Cortex of kidney (tissue), 1 donor: ENCODE results near the gene MRPL20.
"Not testable (repeated sequence)": the region's sequence is repeated elsewhere in the genome, so short reads cannot be mapped to it uniquely, and the experiment has no call there.

Source experiments
- DNase-seq: peaks from one replicate; lab custom pipeline; 2025; lab: John Stamatoyannopoulos, UW

Gene MRPL20

DNA sequence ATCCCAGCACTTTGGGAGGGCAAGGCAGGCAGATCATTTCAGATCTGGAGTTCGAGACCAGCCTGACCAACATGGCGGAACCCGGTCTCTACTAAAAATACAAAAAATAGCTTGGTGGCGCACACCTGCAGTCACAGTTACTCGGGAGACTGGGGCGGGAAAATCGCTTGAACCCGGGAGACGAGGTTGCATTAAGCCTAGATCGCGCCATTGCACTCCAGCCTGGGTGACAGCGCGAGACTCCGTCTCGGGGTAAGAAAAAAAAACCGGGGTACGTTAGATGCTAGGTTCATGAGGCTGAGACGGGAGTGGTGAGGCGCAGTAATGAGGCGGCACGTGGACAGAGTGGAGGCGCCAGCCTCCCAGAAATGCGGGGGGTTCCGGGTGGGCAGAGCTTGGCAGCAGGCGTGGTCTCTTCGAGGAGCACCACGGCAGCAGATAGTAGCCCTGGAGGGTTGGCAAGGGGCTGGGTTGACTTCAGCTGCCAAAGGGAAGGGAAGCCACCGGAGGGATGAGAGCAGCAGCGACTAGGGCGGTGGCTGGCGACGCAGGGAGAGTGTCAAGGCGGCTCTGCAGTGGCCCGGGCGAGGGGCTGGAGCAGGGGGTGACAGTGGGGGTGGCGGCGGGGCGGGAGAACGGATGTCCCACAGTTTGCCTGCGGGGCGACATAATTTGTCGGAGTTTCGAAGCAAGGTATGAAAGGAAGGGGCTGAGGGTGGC lies 832 bp downstream of the MRPL20 start:
- DNase-seq: no peak

DNA sequence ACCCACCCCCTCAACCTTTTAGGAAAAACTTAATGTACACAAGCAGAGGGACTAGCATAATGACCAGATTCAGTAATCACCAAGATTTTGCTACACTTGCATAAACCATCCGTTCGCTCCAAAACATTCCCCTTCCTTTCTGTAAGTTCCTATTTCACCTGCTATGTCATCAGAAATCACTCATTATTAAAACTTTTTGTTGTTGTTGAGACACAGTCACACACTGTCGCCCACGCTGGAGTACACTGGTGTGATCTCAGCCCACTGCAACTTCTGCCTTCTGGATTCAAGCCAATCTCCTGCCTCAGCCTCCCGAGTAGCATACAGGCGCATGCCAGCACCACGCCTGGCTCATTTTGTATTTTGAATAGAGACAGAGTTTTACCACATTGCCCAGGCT lies 3.4 kb downstream of the MRPL20 start:
- DNase-seq: no peak

DNA sequence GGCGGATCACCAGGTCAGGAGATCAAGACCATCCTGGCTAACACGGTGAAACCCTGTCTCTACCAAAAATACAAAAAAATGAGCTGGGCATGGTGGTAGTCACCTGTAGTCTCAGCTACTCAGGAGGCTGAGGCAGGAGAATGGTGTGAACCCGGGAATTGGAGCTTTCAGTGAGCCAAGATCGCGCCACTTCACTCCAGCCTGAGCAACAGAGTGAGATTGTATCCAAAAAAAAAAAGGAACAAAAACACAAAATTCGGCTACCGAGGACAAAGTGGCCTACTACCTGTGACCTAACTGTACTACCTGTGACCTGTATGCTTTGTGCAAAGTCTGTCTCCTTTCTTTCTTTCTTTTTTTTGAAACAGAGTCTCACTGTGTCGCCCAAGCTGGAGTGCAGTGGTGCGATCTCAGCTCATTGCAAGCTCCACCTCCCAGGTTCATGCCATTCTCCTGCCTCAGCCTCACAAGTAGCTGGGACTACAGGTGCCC lies 4.1 kb downstream of the MRPL20 start:
- not testable (repeated sequence) for DNase-seq

DNA sequence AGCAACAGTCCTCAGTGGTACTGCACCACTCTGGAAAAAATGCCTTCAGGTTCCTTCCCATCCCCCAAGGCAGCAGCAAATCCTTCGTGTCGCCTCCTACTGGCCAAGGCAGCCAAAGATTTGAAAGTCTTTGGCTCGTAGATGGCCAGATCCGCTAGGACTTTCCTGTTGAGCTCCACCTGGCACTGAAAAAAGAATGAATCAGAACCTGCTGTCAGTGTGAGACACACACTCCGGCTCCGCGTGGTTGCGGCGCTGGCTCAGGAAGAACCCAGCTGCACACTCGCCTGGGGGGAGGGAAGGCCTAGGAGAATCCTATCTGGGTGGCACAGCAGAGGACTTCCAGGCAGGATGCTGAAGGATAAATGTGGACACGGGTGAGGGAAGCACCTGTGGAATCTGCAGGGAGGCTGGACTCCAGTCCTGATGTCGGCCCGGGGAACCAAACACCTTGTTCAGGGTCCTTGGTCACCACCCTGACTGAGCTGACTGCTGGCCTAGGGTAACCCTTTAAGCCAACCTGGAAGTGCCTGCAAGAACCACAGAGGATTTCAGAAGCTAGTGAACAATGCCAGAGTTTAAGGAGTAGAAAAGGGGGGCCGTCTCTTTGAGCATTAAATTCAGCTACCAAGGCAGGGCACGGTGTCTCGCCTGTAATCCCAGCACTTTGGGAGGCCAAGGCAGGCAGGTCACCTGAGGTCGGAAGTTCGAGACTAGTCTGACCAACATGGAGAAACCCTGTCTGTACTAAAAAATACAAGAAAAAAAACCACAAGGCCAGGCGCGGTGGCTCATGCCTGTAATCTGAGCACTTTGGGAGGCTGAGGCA lies 4.8 kb downstream of the MRPL20 start:
- no peak for DNase-seq

DNA sequence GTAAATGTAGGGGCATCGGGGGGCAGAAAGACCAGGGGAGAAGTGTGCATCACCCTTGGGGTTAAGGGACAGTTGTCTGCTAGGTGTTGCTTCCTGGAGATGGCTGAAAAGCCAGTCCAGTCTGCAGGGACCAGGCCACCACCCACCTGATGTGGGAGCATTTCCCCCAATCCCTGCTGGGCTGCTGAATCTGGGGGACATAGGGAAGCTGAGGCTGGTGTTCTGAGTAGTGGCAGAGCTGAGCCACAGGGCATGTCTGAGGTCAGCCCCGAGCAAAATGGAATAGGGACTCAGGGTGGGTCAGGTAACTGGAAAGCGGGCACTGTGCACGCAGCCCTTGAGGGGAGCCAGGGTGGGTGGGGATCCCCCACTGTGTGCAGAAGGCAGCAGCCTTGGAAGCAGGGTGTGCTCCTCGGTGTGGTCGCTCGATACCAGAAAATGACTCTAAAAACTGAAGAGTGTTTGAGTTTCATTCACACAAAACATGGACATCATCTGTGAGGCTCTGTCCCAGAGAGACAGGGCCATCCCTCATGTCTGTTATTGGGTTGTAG lies 5.6 kb downstream of the MRPL20 start:
- no peak for DNase-seq

- DNase-seq: no peak
These were observed 6.3 kb downstream of the MRPL20 start for GRCh38 chr1:1400576-1401456.

GRCh38 chr1:1399872-1400575 lies 7.1 kb downstream of the MRPL20 start:
- DNase-seq: no peak

- DNase-seq: peak; percentile 67
These were observed 7.8 kb downstream of the MRPL20 start, which contains the start of gene CCNL2 for GRCh38 chr1:1399187-1399871. Gene CCNL2, minus strand, starts transcription at chr1:1399335. Its CDS starts 29 bp downstream, at chr1:1399306.

DNA sequence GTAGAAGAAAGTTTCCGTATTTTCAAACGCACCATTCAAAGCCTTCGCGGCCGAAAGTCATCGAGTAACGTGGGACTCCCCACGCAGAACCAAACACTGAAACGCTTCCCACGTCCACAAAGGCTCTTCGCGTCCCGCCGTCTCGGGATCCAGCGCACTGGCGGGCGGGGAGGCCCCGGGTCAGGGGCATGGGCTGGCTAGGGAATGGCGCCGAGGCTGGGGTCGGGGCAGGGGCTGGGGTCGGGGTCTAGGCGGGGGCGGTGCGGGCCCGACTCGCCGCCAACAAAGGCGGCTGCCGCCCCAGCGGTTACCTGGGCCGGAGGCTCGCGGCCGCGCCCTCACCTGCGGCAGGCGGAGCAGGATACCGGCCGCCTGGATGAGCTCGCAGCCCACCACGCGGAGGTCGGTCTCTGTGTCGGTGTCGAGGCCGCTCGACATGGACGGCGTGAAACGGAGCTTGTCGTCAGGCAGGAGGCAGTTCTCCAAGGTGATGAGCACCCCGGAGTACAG lies 8.4 kb downstream of the MRPL20 start:
- no peak for DNase-seq

DNA sequence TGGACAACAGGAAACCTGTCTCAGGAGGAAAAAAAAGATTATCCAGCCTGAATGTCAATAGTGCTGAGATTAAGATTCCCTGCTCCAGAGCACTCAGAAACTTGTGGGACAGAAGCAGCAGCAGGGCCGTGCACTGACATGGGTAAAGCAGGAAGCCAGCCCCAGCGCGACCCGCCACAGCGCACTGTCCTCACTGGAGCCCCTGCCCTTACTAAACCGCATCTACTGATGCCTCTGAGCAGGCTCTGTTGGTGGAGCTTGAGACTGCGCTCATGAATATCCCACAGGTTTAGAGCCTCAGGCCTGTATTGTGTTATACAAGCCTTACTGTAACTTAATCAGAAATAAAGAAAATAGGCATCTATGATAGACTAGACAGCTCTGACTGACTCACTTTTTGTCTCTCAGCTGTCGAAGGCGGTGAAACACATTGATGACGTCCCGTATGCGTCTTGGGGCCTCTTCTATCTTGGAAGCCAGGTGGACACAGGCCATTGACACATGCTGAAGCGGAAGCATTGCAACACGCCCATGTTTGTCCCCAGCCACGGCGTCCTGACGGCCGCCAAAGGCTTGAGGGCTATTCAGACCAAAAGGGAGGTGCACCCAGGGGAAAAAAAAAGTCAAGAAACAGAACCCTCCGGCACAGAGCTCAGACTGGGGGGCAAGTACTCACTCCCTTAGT lies 9.1 kb downstream of the MRPL20 start:
- DNase-seq: no peak

- DNase-seq: no peak
These were observed 11.9 kb downstream of the MRPL20 start for GRCh38 chr1:1395166-1395565.

DNA sequence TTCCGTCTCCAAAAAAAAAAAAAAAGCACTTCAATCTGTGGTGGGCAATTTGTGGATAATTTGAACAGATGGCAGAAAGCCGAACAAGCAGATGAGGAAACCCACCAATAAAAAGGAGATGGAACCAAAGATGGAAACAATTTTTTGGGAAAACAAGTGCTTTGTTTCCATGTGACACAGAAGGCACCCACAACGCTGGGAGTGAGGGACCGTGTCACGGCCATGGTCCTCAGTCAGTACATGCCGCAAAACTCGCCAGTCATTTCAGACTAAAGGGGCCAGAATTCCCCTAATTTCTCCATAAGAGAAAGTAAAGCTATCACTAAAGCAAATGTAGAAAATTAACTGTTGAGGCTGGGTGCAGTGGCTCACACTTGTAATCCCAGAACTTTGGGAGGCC lies 13.0 kb downstream of the MRPL20 start:
- DNase-seq: no peak

- no peak for DNase-seq
These were observed 13.7 kb downstream of the MRPL20 start for GRCh38 chr1:1393428-1393827.

DNA sequence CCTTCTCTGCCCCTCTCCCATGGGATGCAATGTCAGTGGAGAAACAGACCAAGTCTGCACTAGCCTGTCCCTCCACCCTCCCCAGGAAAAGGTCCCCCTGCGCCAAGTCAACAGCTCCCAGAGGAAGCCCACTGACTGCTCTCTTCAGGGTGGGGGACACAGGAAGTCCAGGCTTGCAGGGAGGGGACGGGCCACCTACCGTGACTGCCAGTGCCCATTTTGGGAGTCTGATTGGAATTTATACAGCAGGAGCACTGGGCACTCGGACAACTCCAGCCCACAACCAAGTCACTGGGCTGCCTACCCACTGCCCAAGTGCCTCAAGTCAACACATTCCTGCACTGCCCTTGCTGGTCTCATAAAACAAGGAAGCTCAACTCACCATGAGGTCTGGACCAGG lies 14.1 kb downstream of the MRPL20 start:
- DNase-seq: no peak

GRCh38 chr1:1391225-1391624 lies 15.9 kb downstream of the MRPL20 start:
- DNase-seq: no peak

- no peak for DNase-seq
These were observed 16.4 kb downstream of the MRPL20 start for GRCh38 chr1:1390675-1391074.

DNA sequence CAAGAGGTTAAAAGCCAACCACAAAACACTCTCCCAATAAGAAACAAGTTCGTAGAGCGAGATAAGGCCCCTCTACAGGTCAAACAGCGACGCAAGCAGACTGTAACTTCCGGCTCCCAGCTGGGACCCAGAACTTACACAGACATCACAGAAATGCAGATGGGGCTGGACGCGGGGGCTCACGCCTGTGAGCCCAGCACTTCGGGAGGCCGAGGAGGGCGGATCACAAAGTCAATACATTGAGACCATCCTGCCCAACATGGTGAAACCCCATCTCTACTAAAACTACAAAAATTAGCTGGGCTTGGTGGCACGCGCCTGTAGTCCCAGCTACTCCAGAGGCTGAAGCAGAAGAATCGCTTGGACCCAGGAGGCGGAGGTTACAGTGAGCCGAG lies 19.0 kb downstream of the MRPL20 start:
- DNase-seq: no peak

DNA sequence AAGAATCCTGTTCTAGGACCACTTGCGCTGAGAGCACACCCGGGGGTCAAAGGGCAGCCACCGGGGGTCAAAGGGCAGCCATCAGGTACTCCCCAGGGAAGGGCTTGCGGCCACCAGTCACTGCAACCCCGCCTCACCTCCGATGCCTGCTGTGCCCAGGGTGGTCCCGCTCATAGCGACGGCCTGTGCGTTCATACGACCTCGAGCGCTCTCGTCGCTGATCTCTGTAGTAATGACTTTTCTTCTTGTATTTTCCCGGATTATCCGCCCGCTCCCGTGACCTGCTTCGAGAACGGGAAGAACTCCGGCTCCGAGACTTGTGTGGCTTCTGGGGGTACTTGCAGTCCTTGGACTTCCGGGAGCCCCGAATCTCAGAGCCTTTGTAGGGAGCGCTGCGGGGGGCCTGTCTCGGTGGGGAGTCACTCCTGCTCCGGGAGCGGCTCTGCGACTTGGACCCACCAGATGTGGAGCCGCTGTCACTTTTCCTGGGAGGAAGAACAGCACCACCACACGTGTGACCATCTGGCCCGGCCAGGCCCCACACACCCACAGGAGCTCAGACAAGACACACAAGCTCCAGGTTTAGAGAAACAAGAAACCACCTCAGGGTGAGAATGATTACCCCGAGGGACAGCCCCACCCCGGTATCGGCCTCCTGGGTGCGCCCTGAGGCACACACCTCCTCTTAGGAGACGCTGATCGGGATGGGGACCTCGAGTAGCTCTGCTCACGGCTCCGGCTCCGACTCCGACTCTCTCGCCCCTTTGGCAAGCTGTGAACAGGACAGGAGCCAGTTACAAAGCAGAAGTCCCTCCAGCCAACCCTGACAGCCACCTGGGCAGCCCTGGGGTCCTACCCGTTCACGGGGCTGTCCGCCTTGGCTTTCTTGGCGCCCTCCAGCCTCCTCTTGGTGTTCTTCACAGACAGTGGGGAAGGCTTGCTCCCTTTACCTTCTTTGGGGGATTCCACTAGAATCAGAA lies 19.7 kb downstream of the MRPL20 start:
- DNase-seq: no peak

DNA sequence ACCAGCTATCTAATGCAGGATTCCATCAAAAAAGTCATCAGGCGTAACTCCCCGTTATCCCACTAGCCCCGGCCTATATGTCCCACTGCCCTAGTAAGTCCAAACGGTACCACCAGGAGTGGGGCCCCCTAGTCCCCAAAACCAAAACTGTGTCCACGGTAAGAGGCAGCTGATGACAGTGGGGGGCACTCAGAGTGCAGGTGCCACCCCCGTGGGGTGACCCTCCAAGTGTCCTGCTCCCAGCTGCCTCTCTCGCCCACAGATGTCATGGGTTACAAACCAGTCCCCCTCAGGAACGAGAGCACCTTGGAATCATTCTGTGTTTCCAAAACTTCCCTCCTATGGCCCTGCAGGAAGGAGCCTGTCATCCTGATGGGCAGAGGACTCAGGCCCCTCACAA lies 21.2 kb downstream of the MRPL20 start:
- DNase-seq: no peak
